Measurements from ENCODE around the gene NFKBIZ.

The NFKBIZ gene

DNA sequence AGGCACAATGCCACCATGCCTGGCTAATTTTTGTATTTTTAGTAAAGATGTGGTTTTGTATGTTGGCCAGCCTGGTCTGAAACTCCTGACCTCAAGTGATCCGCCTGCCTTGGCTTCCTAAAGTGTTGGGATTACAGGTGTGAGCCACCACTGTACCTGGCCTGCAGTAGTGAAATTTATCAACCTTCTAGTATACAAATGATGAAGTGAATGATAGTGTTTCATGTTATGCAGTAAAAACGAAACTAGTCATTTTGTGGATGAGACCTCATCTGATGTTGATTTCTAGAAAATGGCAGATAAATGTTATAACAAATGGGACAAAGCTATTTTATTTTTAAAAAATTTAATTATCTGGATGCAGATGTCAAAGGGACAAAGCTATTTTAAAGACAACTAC is 37.4 kb upstream of the NFKBIZ start:
- Histone ChIP-seq H3K4me1 (ENCODE audit: control insufficient read depth, insufficient read depth, low read length) (no peaks in the 10 kb centered on the region), H3K36me3 (ENCODE audit: control insufficient read depth, insufficient read depth, low read length) (no peaks in the 10 kb centered on the region), H3K27ac (ENCODE audit: low read length) (no peak overlapping the region), H3K27me3 (ENCODE audit: control insufficient read depth, insufficient read depth, low read length) (no peaks in the 10 kb centered on the region), H3K4me3 (ENCODE audit: low read length) (no peak overlapping the region), H3K9me3 (ENCODE audit: control insufficient read depth, insufficient read depth, low read length) (no peaks in the 10 kb centered on the region)
- DNase-seq (ENCODE audit: low read depth, low spot score): no peak
- WGBS (ENCODE audit: insufficient coverage, insufficient read length): no CpG with 5 or more reads among the region's 2 CpGs

DNA sequence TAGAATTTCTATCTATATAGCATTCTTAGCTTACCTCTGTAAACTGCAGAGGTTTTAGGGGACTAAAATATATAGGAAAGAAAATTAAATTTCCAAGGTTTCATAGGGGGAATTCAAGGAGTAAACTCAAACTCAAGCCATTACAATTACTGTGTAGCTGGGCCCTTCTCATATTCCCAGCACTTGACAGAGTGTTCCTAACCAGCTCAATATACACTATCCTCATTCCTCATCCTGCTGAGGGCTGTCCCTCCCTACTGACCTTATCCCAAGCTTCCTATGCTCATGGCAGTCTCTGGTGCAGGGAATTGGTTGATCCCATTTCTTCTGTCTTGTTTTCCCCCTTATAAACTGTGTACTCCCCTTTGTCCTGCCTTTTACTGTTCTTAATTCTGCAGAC is 36.4 kb upstream of the NFKBIZ start:
- no peaks in the 10 kb centered on the region for H3K27me3 ChIP-seq (ENCODE audit: control insufficient read depth, insufficient read depth, low read length)
- H3K27ac ChIP-seq (ENCODE audit: low read length): no peak overlapping the region
- DNase-seq (ENCODE audit: low read depth, low spot score): no peak
- no peak overlapping the region for H3K4me3 ChIP-seq (ENCODE audit: low read length)
- H3K36me3 ChIP-seq (ENCODE audit: control insufficient read depth, insufficient read depth, low read length): no peaks in the 10 kb centered on the region
- H3K4me1 ChIP-seq (ENCODE audit: control insufficient read depth, insufficient read depth, low read length): no peaks in the 10 kb centered on the region
- H3K9me3 ChIP-seq (ENCODE audit: control insufficient read depth, insufficient read depth, low read length): no peaks in the 10 kb centered on the region

DNA sequence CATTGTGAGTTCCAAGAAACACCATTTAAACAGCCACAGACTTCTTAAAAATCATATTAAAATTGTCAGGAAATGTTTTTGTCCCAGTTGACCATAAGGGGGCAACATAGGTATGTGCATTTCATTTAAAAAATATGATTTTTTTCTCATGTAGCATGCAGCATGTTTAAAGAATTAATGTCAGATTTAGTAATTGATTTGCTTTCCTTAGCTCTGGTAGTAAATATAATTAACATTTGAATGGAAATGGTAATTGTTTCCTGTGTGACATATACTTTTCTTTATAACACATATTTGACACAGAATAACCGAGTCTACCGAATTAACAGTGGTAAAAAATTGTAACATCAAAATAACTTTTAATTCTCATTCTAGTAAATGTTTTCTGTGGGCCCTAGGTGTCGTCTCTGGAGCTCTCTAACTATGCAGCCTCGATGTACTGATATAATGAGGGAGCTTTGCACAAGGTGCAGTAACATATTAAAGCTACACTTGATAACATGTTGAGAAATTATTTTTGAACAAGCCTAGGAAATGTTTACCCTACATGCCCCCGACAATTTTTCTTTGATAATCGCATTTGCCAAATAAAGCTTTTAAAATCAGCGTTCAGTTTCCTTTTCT is 35.4 kb upstream of the NFKBIZ start:
- no peak overlapping the region for H3K27ac ChIP-seq (ENCODE audit: low read length)
- H3K4me1 ChIP-seq (ENCODE audit: control insufficient read depth, insufficient read depth, low read length): no peaks in the 10 kb centered on the region
- no peak overlapping the region for H3K4me3 ChIP-seq (ENCODE audit: low read length)
- H3K9me3 ChIP-seq (ENCODE audit: control insufficient read depth, insufficient read depth, low read length): no peaks in the 10 kb centered on the region
- WGBS (ENCODE audit: insufficient coverage, insufficient read length): no CpG with 5 or more reads among the region's 7 CpGs
- H3K27me3 ChIP-seq (ENCODE audit: control insufficient read depth, insufficient read depth, low read length): no peaks in the 10 kb centered on the region
- DNase-seq (ENCODE audit: low read depth, low spot score): no peak
- H3K36me3 ChIP-seq (ENCODE audit: control insufficient read depth, insufficient read depth, low read length): no peaks in the 10 kb centered on the region

DNA sequence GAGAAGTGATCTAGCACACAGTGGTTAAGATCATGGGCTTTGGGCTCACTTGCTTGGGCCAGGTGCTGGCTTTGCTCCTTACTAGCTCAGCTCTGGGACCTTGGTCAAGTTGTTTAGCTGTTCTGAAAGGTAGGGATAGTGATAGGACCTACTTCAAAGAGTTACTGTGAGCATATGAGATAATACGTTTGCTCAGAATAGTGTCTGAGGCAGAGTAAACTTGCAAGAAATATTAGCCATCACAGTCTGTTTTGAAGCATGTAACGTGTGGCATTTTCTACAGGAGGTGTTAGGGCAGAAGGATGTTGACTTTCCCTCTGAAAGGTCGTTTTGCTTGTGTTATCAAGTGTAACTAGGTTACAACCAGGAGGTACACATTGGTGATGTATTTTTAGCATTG is 34.5 kb upstream of the NFKBIZ start:
- no peaks in the 10 kb centered on the region for H3K27me3 ChIP-seq (ENCODE audit: control insufficient read depth, insufficient read depth, low read length)
- no peak overlapping the region for H3K27ac ChIP-seq (ENCODE audit: low read length)
- WGBS (ENCODE audit: insufficient coverage, insufficient read length): no CpG with 5 or more reads among the region's 3 CpGs
- no peaks in the 10 kb centered on the region for H3K36me3 ChIP-seq (ENCODE audit: control insufficient read depth, insufficient read depth, low read length)
- no peaks in the 10 kb centered on the region for H3K4me1 ChIP-seq (ENCODE audit: control insufficient read depth, insufficient read depth, low read length)
- no peak overlapping the region for H3K4me3 ChIP-seq (ENCODE audit: low read length)
- H3K9me3 ChIP-seq (ENCODE audit: control insufficient read depth, insufficient read depth, low read length): no peaks in the 10 kb centered on the region
- DNase-seq (ENCODE audit: low read depth, low spot score): no peak

DNA sequence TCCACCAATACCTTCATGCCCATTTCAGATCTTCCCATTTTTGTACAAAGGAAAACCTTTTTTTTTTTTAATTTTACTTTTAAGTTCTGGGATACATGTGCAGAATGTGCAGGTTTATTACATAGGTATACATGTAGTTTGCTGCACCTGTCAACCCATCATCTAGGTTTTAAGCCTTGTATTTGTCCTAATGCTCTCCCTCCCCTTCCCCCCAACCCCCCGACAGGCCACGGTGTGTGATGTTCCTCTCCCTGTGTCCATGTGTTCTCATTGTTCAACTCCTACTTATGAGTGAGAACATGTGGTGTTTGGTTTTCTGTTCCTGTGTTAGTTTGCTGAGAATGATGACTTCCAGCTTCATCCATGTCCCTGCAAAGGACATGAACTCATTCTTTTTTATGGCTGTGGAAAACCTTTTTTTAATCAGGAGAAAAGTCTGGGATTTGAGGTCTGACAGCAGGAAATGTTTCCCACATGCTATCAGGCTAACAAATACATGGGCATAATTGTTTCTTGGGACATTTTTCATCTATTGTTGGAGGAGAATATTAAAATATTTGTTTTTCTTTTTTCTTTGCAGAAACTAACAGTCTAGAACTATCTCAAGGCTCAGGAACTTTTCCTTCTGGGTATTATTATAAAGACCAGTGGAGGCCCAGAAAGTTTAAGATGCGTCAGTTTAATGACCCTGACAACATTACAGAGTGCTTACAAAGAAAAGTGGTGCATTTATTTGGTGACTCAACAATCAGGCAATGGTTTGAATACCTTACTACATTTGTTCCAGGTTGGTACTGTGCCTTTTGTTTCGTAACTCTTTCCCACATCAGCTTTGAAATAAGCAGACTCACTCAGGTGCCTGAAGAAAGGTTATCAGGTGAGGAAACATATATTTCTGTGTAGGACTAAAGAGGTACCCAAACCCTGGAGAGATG is 32.8 kb upstream of the NFKBIZ start:
- H3K27me3 ChIP-seq (ENCODE audit: control insufficient read depth, insufficient read depth, low read length): no peaks in the 10 kb centered on the region
- no peaks in the 10 kb centered on the region for H3K36me3 ChIP-seq (ENCODE audit: control insufficient read depth, insufficient read depth, low read length)
- no peak for DNase-seq (ENCODE audit: low read depth, low spot score)
- H3K27ac ChIP-seq (ENCODE audit: low read length): no peak overlapping the region
- no peak overlapping the region for H3K4me3 ChIP-seq (ENCODE audit: low read length)
- no peaks in the 10 kb centered on the region for H3K9me3 ChIP-seq (ENCODE audit: control insufficient read depth, insufficient read depth, low read length)
- no CpG with 5 or more reads among the region's 4 CpGs for WGBS (ENCODE audit: insufficient coverage, insufficient read length)
- no peaks in the 10 kb centered on the region for H3K4me1 ChIP-seq (ENCODE audit: control insufficient read depth, insufficient read depth, low read length)

DNA sequence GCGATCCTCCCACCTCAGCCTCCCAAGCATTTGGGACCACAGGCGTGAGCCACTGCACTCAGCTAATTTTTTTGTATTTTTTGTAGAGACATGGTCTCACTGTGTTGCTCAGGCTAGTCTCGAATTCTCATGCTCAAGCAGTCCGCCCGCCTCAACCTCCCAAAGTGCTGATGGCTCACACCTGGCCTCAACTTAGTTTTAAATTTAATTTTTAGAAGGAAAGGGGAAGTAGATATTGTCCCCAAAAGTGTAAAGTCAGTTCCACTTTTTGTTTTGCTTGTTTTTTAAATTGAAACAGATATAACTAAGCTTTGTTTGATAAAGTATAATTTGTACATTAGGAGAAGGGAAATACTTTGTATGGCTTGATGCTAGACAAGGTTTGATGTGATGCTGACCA is 31.3 kb upstream of the NFKBIZ start:
- H3K4me1 ChIP-seq (ENCODE audit: control insufficient read depth, insufficient read depth, low read length): no peaks in the 10 kb centered on the region
- no peak for DNase-seq (ENCODE audit: low read depth, low spot score)
- no peak overlapping the region for H3K4me3 ChIP-seq (ENCODE audit: low read length)
- H3K9me3 ChIP-seq (ENCODE audit: control insufficient read depth, insufficient read depth, low read length): no peaks in the 10 kb centered on the region
- no CpG with 5 or more reads among the region's 5 CpGs for WGBS (ENCODE audit: insufficient coverage, insufficient read length)
- H3K27ac ChIP-seq (ENCODE audit: low read length): no peak overlapping the region
- no peaks in the 10 kb centered on the region for H3K27me3 ChIP-seq (ENCODE audit: control insufficient read depth, insufficient read depth, low read length)
- no peaks in the 10 kb centered on the region for H3K36me3 ChIP-seq (ENCODE audit: control insufficient read depth, insufficient read depth, low read length)

DNA sequence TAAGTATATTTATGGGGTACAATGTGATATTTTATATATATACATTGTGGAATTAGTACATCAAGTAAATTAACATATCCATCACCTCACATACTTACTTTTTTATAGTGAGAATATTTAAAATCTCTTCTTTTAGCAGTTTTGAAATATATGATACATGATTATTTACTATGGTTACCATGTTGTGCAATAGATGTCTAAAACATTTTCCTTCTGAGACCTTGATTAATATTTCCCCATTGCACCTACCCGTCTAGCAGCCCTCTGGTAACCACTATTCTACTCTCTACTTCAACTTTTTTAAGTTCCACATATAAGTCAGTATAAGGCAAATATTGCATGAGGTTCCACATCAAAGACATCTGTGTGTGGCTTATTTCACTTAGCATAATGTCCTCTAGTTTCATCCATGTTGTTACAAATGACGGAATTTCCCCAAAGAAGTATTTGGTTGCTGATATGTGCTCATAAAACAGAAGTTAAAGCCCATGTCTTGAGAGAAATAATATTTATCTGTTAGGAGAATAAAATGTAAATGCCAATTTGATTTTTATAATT is 29.6 kb upstream of the NFKBIZ start:
- no peaks in the 10 kb centered on the region for H3K4me1 ChIP-seq (ENCODE audit: control insufficient read depth, insufficient read depth, low read length)
- WGBS (ENCODE audit: insufficient coverage, insufficient read length): no CpG with 5 or more reads among the region's 2 CpGs
- H3K36me3 ChIP-seq (ENCODE audit: control insufficient read depth, insufficient read depth, low read length): no peaks in the 10 kb centered on the region
- no peak for DNase-seq (ENCODE audit: low read depth, low spot score)
- no peak overlapping the region for H3K27ac ChIP-seq (ENCODE audit: low read length)
- no peaks in the 10 kb centered on the region for H3K27me3 ChIP-seq (ENCODE audit: control insufficient read depth, insufficient read depth, low read length)
- no peak overlapping the region for H3K4me3 ChIP-seq (ENCODE audit: low read length)
- H3K9me3 ChIP-seq (ENCODE audit: control insufficient read depth, insufficient read depth, low read length): no peaks in the 10 kb centered on the region

DNA sequence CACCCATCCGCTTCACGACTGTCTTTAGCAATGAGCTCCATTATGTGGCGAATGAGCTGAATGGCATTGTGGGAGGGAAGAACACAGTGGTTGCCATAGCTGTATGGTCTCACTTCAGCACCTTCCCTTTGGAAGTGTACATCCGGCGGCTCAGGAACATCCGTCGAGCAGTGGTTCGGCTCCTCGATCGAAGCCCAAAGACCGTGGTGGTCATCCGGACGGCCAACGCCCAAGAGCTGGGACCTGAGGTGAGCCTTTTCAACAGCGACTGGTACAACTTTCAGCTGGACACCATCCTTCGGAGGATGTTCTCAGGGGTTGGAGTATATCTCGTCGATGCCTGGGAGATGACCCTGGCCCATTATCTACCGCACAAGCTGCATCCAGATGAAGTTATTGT is 27.8 kb upstream of the NFKBIZ start:
- no CpG with 5 or more reads among the region's 19 CpGs for WGBS (ENCODE audit: insufficient coverage, insufficient read length)
- no peaks in the 10 kb centered on the region for H3K27me3 ChIP-seq (ENCODE audit: control insufficient read depth, insufficient read depth, low read length)

DNA sequence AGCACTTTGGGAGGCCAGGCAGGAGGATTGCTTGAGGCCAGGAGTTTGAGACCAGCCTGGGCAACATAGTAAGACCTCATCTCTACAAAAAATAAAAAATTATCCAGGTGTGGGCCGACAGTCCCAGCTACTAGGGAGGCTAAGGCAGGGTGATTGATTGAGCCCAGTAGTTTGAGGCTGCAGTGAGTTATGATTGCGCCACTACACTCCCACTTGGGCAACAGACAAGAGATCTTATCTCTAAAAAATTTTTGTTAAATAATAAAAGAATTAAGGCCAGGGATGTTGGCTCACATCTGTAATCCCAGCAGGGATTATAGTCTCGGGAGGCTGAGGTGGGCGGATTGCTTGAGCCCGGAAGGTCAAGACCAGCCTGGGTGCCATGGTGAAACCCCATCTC is 25.8 kb upstream of the NFKBIZ start:
- H3K4me1 ChIP-seq (ENCODE audit: control insufficient read depth, insufficient read depth, low read length): no peaks in the 10 kb centered on the region
- no peaks in the 10 kb centered on the region for H3K27me3 ChIP-seq (ENCODE audit: control insufficient read depth, insufficient read depth, low read length)
- H3K36me3 ChIP-seq (ENCODE audit: control insufficient read depth, insufficient read depth, low read length): no peaks in the 10 kb centered on the region
- no CpG with 5 or more reads among the region's 5 CpGs for WGBS (ENCODE audit: insufficient coverage, insufficient read length)
- DNase-seq (ENCODE audit: low read depth, low spot score): no peak
- H3K27ac ChIP-seq (ENCODE audit: low read length): no peak overlapping the region
- H3K4me3 ChIP-seq (ENCODE audit: low read length): no peak overlapping the region
- H3K9me3 ChIP-seq (ENCODE audit: control insufficient read depth, insufficient read depth, low read length): no peaks in the 10 kb centered on the region

More for the DNA sequence above, 27.8 kb upstream of the NFKBIZ start:
- H3K27ac ChIP-seq (ENCODE audit: low read length): no peak overlapping the region
- no peak for DNase-seq (ENCODE audit: low read depth, low spot score)
- H3K4me1 ChIP-seq (ENCODE audit: control insufficient read depth, insufficient read depth, low read length): no peaks in the 10 kb centered on the region
- no peaks in the 10 kb centered on the region for H3K36me3 ChIP-seq (ENCODE audit: control insufficient read depth, insufficient read depth, low read length)
- H3K4me3 ChIP-seq (ENCODE audit: low read length): no peak overlapping the region
- no peaks in the 10 kb centered on the region for H3K9me3 ChIP-seq (ENCODE audit: control insufficient read depth, insufficient read depth, low read length)

DNA sequence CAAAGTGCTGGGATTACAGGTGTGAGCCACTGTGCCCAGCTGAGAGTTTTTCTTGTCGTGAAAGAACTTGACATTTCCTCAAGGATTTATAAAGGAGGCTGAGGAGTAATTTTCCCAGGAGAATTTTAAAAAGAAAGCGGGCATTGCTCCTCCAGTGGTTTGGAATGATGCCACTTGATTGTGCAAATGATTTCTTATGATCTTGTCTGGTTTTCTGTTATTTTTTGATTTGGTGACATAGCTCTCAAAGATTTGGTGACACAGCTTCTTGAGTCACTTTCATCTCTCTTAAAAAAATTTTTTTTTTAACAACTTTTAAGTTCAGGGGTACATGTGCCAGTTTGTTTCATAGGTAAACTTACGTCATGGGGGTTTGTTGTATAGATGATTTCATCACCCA is 24.6 kb upstream of the NFKBIZ start:
- no CpG with 5 or more reads among the region's 3 CpGs for WGBS (ENCODE audit: insufficient coverage, insufficient read length)
- Histone ChIP-seq H3K36me3 (ENCODE audit: control insufficient read depth, insufficient read depth, low read length) (no peaks in the 10 kb centered on the region), H3K4me3 (ENCODE audit: low read length) (no peak overlapping the region), H3K27me3 (ENCODE audit: control insufficient read depth, insufficient read depth, low read length) (no peaks in the 10 kb centered on the region), H3K9me3 (ENCODE audit: control insufficient read depth, insufficient read depth, low read length) (no peaks in the 10 kb centered on the region), H3K4me1 (ENCODE audit: control insufficient read depth, insufficient read depth, low read length) (peaks cover 1% of the 10 kb centered on the region; the same call in 1 of the 2 replicates), H3K27ac (ENCODE audit: low read length) (no peak overlapping the region)
- DNase-seq (ENCODE audit: low read depth, low spot score): no peak
